Astrocyte (in vitro differentiated cells and primary cell): ENCODE measurements around the gene ANKUB1.

Experiments
- EZH2 ChIP-seq: IDR thresholded peaks from 2 replicates; pipeline ENCODE4 v1.6.1; 2012; ENCODE audit warnings: mild to moderate bottlenecking, low read length, inconsistent platforms; ENCODE audit not compliant: insufficient read depth
- TF ChIP-seq, protein P1 (sequence below): IDR thresholded peaks from 2 replicates; pipeline ENCODE4 v1.5.1; 2011; ENCODE audit warnings: low read depth, mild to moderate bottlenecking, inconsistent platforms, low read length, moderate library complexity; ENCODE audit not compliant: insufficient read depth

DNA sequence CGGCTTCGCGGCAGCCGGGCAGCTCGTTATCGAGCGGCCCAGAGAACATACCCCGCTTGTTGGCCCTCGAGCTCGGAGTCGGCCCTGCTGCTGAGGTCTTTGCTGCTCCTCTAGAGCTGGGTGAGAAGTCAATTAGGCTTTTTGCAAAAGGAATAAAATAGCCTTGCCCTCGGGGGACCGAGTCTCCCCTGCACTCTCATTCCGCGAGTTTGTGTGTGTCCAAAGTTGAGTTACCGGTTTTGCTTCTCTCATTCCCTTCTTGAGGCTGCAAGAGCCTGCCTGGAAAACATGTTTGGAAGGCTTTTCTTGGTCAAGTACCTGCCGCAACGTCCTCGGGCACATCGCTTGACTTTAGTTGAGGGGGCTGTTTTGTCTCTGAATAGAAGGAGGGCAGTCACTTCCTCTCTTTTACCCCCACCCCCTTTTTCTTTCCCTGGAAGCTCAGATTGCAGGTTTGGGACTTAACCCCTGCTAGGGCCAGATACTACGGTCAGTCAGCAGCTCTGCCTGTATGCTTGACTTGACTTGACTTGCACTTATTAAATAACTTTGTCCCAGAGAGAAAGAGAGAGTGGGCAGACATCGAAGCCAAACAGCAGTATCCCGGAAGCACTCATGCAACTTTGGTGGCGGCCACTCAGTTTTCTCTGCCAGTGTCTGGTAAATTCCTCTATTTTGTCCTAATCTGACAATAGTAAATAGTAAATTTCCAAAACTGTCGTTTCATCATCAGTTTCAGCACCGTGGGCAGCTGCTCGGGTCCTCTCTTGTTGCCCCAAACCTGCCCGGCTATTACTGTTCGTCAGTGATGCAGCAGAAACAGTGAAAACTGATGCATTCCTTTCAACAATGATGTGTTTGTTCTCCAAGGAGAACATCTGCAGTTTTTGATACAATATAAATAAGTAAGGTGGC, 21.3 kb upstream of the ANKUB1 start:
- TF ChIP-seq, protein P1, sequence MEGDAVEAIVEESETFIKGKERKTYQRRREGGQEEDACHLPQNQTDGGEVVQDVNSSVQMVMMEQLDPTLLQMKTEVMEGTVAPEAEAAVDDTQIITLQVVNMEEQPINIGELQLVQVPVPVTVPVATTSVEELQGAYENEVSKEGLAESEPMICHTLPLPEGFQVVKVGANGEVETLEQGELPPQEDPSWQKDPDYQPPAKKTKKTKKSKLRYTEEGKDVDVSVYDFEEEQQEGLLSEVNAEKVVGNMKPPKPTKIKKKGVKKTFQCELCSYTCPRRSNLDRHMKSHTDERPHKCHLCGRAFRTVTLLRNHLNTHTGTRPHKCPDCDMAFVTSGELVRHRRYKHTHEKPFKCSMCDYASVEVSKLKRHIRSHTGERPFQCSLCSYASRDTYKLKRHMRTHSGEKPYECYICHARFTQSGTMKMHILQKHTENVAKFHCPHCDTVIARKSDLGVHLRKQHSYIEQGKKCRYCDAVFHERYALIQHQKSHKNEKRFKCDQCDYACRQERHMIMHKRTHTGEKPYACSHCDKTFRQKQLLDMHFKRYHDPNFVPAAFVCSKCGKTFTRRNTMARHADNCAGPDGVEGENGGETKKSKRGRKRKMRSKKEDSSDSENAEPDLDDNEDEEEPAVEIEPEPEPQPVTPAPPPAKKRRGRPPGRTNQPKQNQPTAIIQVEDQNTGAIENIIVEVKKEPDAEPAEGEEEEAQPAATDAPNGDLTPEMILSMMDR = no peak
- no peak for TF ChIP-seq EZH2
